Muscle layer of duodenum (tissue), 2 donors: ENCODE measurements around the gene FASTKD1.
A peak's percentile ranks its signal among the peaks of the same experiment; 100 is the strongest.
"Not testable (repeated sequence)": the region's sequence is repeated elsewhere in the genome, so short reads cannot be mapped to it uniquely, and the experiment has no call there.

ENCODE experiments used
- H3K27ac ChIP-seq: one replicate; pipeline ENCODE4 v1.7.0; 2013; ENCODE audit warnings: mild to moderate bottlenecking, low read length
- H3K27me3 ChIP-seq: one replicate; pipeline ENCODE4 v1.7.0; 2013; ENCODE audit warnings: low read depth, mild to moderate bottlenecking, control low read depth, low read length
- H3K36me3 ChIP-seq, 2 donors: one replicate each; pipeline ENCODE4 v1.7.0; 2013; ENCODE audit warnings: low read length in 2 of 2, control low read depth in 1 of 2, mild to moderate bottlenecking in 1 of 2; ENCODE audit not compliant: insufficient read depth in 2 of 2, control insufficient read depth in 1 of 2
- H3K4me1 ChIP-seq, 2 donors: one replicate each; pipeline ENCODE4 v1.7.0; 2013; ENCODE audit warnings: low read length in 2 of 2, mild to moderate bottlenecking in 2 of 2, control low read depth in 1 of 2, moderate library complexity in 1 of 2; ENCODE audit not compliant: insufficient read depth in 2 of 2, control insufficient read depth in 1 of 2
- H3K4me3 ChIP-seq, 2 donors: one replicate each; pipeline ENCODE4 v1.7.0; 2013; ENCODE audit warnings: low read length in 2 of 2, low read depth in 1 of 2, mild to moderate bottlenecking in 1 of 2
- H3K9me3 ChIP-seq, 2 donors: one replicate each; pipeline ENCODE4 v1.7.0; 2013; ENCODE audit warnings: low read length in 2 of 2, control low read depth in 1 of 2, mild to moderate bottlenecking in 1 of 2; ENCODE audit not compliant: control insufficient read depth in 1 of 2
- donor health status: healthy.

Gene FASTKD1

GRCh38 chr2:169585673-169586072, 12.0 kb upstream of the FASTKD1 start:
- no peaks in the 10 kb centered on the region for H3K27me3 ChIP-seq
- peaks cover 0 to 21% of the 10 kb centered on the region in 2 donors for H3K4me1 ChIP-seq
- H3K36me3 ChIP-seq, result peaks cover 0 to 4% of the 10 kb centered on the region in 2 donors
- no peaks in the 10 kb centered on the region for H3K9me3 ChIP-seq
- peak overlapping the region; percentile 84 to 95 for H3K4me3 ChIP-seq
- peak overlapping the region; percentile 99 for H3K27ac ChIP-seq

GRCh38 chr2:169584005-169584877, 10.6 kb upstream of the FASTKD1 start, which contains the start of gene PPIG:
Gene PPIG, plus strand, starts transcription at chr2:169584351. Its CDS starts 19,691 bp downstream, at chr2:169604042.
- H3K4me1 ChIP-seq, result peaks cover 0 to 21% of the 10 kb centered on the region in 2 donors
- peak within 1 kb of the TSS; percentile 84 to 95 for H3K4me3 ChIP-seq
- peaks cover 0 to 4% of the 10 kb centered on the region in 2 donors for H3K36me3 ChIP-seq
- peak within 1 kb of the TSS; percentile 99 for H3K27ac ChIP-seq
- H3K27me3 ChIP-seq, result no peaks in the 10 kb centered on the region
- H3K9me3 ChIP-seq, result no peaks in the 10 kb centered on the region

GRCh38 chr2:169583518-169583917, 9.9 kb upstream of the FASTKD1 start:
- peaks cover 0 to 21% of the 10 kb centered on the region in 2 donors for H3K4me1 ChIP-seq
- H3K9me3 ChIP-seq, result no peaks in the 10 kb centered on the region
- no peaks in the 10 kb centered on the region for H3K27me3 ChIP-seq
- H3K36me3 ChIP-seq, result peaks cover 0 to 4% of the 10 kb centered on the region in 2 donors
- H3K4me3 ChIP-seq, result peak overlapping the region; percentile 84 to 95
- peak overlapping the region; percentile 99 for H3K27ac ChIP-seq

GRCh38 chr2:169582552-169583266, 9.0 kb upstream of the FASTKD1 start:
- H3K27me3 ChIP-seq, H3K36me3 ChIP-seq, H3K4me3 ChIP-seq, H3K9me3 ChIP-seq, H3K27ac ChIP-seq: not testable (repeated sequence)
- peaks cover 0 to 21% of the 10 kb centered on the region in 2 donors for H3K4me1 ChIP-seq

- Histone ChIP-seq H3K4me3 (no peak overlapping the region), H3K27ac (no peak overlapping the region), H3K4me1 (no peaks in the 10 kb centered on the region), H3K36me3 (no peaks in the 10 kb centered on the region), H3K9me3 (no peaks in the 10 kb centered on the region), H3K27me3 (no peaks in the 10 kb centered on the region)
Observed at GRCh38 chr2:169579044-169579443, 5.4 kb upstream of the FASTKD1 start.

GRCh38 chr2:169575264-169575663, 1.6 kb upstream of the FASTKD1 start:
- not testable (repeated sequence) for H3K27me3 ChIP-seq, H3K4me3 ChIP-seq, H3K27ac ChIP-seq, H3K36me3 ChIP-seq, H3K9me3 ChIP-seq, H3K4me1 ChIP-seq

GRCh38 chr2:169574539-169574938, 874 bp upstream of the FASTKD1 start:
- not testable (repeated sequence) for H3K4me3 ChIP-seq, H3K36me3 ChIP-seq, H3K27me3 ChIP-seq, H3K4me1 ChIP-seq, H3K9me3 ChIP-seq, H3K27ac ChIP-seq

GRCh38 chr2:169573974-169574299, 272 bp upstream of the FASTKD1 start:
- Histone ChIP-seq H3K4me1 (no peaks in the 10 kb centered on the region), H3K9me3 (no peaks in the 10 kb centered on the region), H3K36me3 (no peaks in the 10 kb centered on the region), H3K27ac (peak overlapping the region; percentile 78), H3K4me3 (peak overlapping the region; percentile 84 to 96), H3K27me3 (no peaks in the 10 kb centered on the region)

- peak overlapping the region; percentile 84 to 96 for H3K4me3 ChIP-seq
- H3K27ac ChIP-seq, result peak overlapping the region; percentile 78
- H3K4me1 ChIP-seq, result no peaks in the 10 kb centered on the region
- H3K27me3 ChIP-seq, result no peaks in the 10 kb centered on the region
- H3K9me3 ChIP-seq, result no peaks in the 10 kb centered on the region
- H3K36me3 ChIP-seq, result no peaks in the 10 kb centered on the region
Observed at GRCh38 chr2:169572821-169573159, 875 bp downstream of the FASTKD1 start.

- Histone ChIP-seq H3K27me3 (no peaks in the 10 kb centered on the region), H3K36me3 (no peaks in the 10 kb centered on the region), H3K9me3 (no peaks in the 10 kb centered on the region), H3K27ac (no peak overlapping the region), H3K4me1 (no peaks in the 10 kb centered on the region), H3K4me3 (peak overlapping the region in 1 of 2 donors; percentile 28)
Observed at GRCh38 chr2:169572189-169572588, 1.5 kb downstream of the FASTKD1 start.

- no peak overlapping the region for H3K27ac ChIP-seq
- H3K4me3 ChIP-seq, result peak overlapping the region in 1 of 2 donors; percentile 28
Observed at GRCh38 chr2:169571571-169571970, 2.1 kb downstream of the FASTKD1 start.

More at GRCh38 chr2:169571571-169571970, 2.1 kb downstream of the FASTKD1 start:
- no peaks in the 10 kb centered on the region for H3K9me3 ChIP-seq
- no peaks in the 10 kb centered on the region for H3K36me3 ChIP-seq
- no peaks in the 10 kb centered on the region for H3K4me1 ChIP-seq
- no peaks in the 10 kb centered on the region for H3K27me3 ChIP-seq
